Natural killer cell treated with Interleukin-12 subunit alpha and Interleukin-12 subunit beta and Interleukin-15 and Interleukin-18, amount 100 ng/mL, for 72 hours (primary cell): ENCODE measurements around the gene BEX1. TPM values are rescaled to one million over a fixed set of nuclear protein-coding genes. Genes with fewer than 3 reads are reported as not detected.
"Not testable (repeated sequence)": the region's sequence is repeated elsewhere in the genome, so short reads cannot be mapped to it uniquely, and the experiment has no call there.

Experiments used
- ATAC-seq, 2 donors: fragments of 150-1000 bp; cut with Tn5 transposase in 1 of 2; sonication (Bioruptor Pico), chemical (Tn5 transposase) in 1 of 2; 2 replicates each; pipeline ENCODE4 v1.10.0; 2021
- DNase-seq: peaks from one replicate; pipeline ENCODE4 v3.0.0; 2022; ENCODE audit warnings: low spot score
- H3K27ac Mint-ChIP-seq, 2 donors: 1 replicate in 1 of 2; 2 replicates in 1 of 2; pipeline ENCODE4 v1.8.0; 2022; ENCODE audit warnings: mixed read lengths in 2 of 2, mild to moderate bottlenecking in 1 of 2, moderate library complexity in 1 of 2
- H3K27me3 Mint-ChIP-seq, 2 donors: 1 replicate in 1 of 2; 2 replicates in 1 of 2; pipeline ENCODE4 v1.8.0; 2022; ENCODE audit warnings: mixed read lengths in 2 of 2
- H3K36me3 Mint-ChIP-seq: one replicate; pipeline ENCODE4 v1.8.0; 2022; ENCODE audit warnings: mixed read lengths
- H3K4me1 Mint-ChIP-seq, 2 donors: 1 replicate in 1 of 2; 2 replicates in 1 of 2; pipeline ENCODE4 v1.8.0; 2022; ENCODE audit warnings: low read depth in 2 of 2, mixed read lengths in 2 of 2, mild to moderate bottlenecking in 1 of 2
- H3K4me3 Mint-ChIP-seq: one replicate; pipeline ENCODE4 v1.8.0; 2022; ENCODE audit warnings: mixed read lengths
- H3K9me3 Mint-ChIP-seq: 2 replicates; pipeline ENCODE4 v1.8.0; 2022; ENCODE audit warnings: mixed read lengths
- total RNA-seq, 2 donors: library from RNA; stranded (reverse); gene quantifications; one replicate each; pipeline ENCODE4 v1.2.3, GENCODE V29; 2022

Gene BEX1
- total RNA-seq, 2 donors from 2014 or later: not detected

DNA sequence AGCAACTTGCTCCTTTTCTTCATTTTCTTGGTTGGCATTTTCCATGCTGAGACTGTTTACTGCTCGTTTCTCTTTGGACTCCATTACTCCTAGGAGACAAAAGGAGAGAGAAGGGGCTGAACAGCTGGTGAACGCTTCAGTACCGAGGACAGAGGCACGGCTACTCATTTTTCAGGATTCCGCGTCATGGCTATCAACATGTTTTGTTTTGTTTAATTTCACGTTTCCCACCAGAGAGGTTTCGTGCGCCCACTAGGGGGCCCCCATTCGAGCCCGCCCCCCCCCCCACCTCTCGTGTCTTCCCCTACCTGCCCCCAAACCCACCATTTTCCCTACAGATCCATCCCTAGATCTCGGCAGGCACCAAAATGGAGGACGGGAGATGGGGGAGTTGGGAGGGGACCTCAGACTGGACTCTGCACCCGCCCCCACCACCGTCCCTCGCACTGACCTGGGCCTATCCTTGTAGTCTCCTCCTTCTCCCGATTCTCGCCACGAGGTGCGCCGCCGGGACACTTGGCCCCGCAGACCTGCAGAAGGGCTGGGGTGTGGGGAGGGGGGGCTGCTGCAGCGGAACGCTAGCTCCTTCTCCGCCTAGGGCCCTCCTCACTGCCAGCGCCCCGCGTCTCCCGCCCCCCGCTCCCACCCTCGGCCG, 653 bp downstream of the BEX1 start:
- Mint-ChIP-seq H3K4me3 (no peak overlapping the region), H3K4me1 (no peaks in the 10 kb centered on the region), H3K27me3 (peaks cover 8 to 10% of the 10 kb centered on the region in 2 donors), H3K27ac (no peak overlapping the region), H3K36me3 (no peaks in the 10 kb centered on the region), H3K9me3 (no peaks in the 10 kb centered on the region)
- ATAC-seq (no peak), DNase-seq (no peak)

GRCh38 chrX:103061486-103061885, 2.5 kb downstream of the BEX1 start:
- no peaks in the 10 kb centered on the region for H3K4me1 Mint-ChIP-seq
- H3K4me3 Mint-ChIP-seq: no peak overlapping the region
- no peak overlapping the region for H3K27ac Mint-ChIP-seq
- DNase-seq: no peak
- H3K9me3 Mint-ChIP-seq: no peaks in the 10 kb centered on the region
- H3K27me3 Mint-ChIP-seq: peaks cover 15 to 18% of the 10 kb centered on the region in 2 donors
- no peak for ATAC-seq
- no peaks in the 10 kb centered on the region for H3K36me3 Mint-ChIP-seq

GRCh38 chrX:103056902-103057301, 7.1 kb downstream of the BEX1 start:
- Mint-ChIP-seq H3K4me1 (no peaks in the 10 kb centered on the region), H3K9me3 (no peaks in the 10 kb centered on the region), H3K36me3 (no peaks in the 10 kb centered on the region), H3K4me3 (no peak overlapping the region), H3K27ac (no peak overlapping the region), H3K27me3 (peaks cover 7 to 15% of the 10 kb centered on the region in 2 donors)
- ATAC-seq: no peak
- no peak for DNase-seq

GRCh38 chrX:103052625-103053024, 11.3 kb downstream of the BEX1 start:
- DNase-seq (no peak), ATAC-seq (no peak)
- H3K9me3 Mint-ChIP-seq: no peaks in the 10 kb centered on the region
- H3K27me3 Mint-ChIP-seq: peaks cover 16 to 22% of the 10 kb centered on the region in 2 donors
- H3K36me3 Mint-ChIP-seq: no peaks in the 10 kb centered on the region
- no peak overlapping the region for H3K27ac Mint-ChIP-seq
- H3K4me3 Mint-ChIP-seq: no peak overlapping the region
- H3K4me1 Mint-ChIP-seq: no peaks in the 10 kb centered on the region

- peaks cover 9 to 19% of the 10 kb centered on the region in 2 donors for H3K27me3 Mint-ChIP-seq
- peak in 1 of 2 donors; percentile 48 for ATAC-seq
- no peaks in the 10 kb centered on the region for H3K4me1 Mint-ChIP-seq
- no peak overlapping the region for H3K27ac Mint-ChIP-seq
- no peaks in the 10 kb centered on the region for H3K36me3 Mint-ChIP-seq
- no peak for DNase-seq
- H3K9me3 Mint-ChIP-seq: no peaks in the 10 kb centered on the region
- no peak overlapping the region for H3K4me3 Mint-ChIP-seq
These were observed 12.6 kb downstream of the BEX1 start for GRCh38 chrX:103051260-103051789.

DNA sequence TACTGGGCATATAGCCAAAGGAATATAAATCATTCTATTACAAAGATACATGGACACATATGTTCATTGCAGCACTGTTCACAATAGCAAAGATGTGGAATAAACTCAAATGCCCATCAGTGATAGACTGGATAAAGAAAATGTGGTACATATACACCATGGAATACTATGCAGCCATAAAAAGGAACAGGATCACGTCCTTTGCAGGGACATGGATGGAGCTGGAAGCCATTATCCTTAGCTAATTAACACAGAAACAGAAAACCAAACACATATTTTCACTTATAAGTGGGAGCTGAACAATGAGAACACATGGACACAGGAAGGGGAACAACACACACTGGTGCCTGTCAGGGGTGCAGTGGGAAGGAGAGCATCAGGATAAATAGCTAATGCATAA, 30.6 kb downstream of the BEX1 start:
- not testable (repeated sequence) for DNase-seq, ATAC-seq, H3K4me1 Mint-ChIP-seq, H3K27me3 Mint-ChIP-seq, H3K4me3 Mint-ChIP-seq, H3K9me3 Mint-ChIP-seq, H3K27ac Mint-ChIP-seq, H3K36me3 Mint-ChIP-seq

DNA sequence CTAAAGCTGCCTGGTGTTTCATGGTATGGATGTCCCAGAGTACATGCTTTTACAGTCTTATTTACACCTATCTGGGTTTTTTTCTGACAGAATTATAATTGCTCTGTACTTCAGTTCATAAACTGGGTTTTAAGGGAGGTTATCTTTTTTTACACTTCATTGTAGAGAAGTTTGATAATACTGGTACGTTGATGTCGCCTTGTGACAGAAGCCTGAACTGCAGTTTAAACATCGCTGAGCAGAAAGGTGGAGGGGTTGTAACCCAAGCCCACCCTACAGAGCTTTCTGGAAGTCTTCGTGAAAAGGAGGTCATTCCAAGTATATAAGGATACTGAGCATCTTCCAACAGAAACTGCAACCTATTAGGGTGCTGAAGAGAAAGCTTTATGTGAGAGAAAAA, 46.4 kb downstream of the BEX1 start:
- Mint-ChIP-seq H3K4me3 (no peak overlapping the region), H3K36me3 (no peaks in the 10 kb centered on the region), H3K27me3 (peaks cover 8 to 11% of the 10 kb centered on the region in 2 donors), H3K4me1 (no peaks in the 10 kb centered on the region), H3K9me3 (no peaks in the 10 kb centered on the region), H3K27ac (no peak overlapping the region)
- DNase-seq (no peak), ATAC-seq (no peak)

DNA sequence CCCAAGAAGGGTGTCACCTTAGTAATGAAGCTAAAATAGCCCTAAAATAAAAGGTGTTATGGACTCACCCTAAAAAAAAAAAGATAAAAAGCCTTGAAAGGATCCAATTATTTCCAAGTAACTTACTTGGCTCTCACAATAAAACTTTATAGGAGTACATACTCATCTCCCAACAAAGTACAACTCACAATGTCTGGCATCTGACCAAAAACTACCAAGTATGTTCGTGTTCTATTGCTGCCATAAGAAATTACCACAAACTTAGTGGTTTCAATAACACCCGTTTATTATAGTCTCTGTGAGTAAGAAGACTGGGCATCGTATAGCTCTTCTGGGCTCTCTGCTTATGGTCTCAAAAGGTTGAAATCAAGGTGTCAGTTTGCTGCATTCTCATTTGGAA, 51.0 kb downstream of the BEX1 start:
- Mint-ChIP-seq H3K4me3 (no peak overlapping the region), H3K36me3 (no peaks in the 10 kb centered on the region), H3K4me1 (no peaks in the 10 kb centered on the region), H3K27ac (no peak overlapping the region), H3K27me3 (peaks cover 0 to 6% of the 10 kb centered on the region in 2 donors), H3K9me3 (no peaks in the 10 kb centered on the region)
- ATAC-seq (no peak), DNase-seq (no peak)

Other genes starting within 250 kb of the BEX1 start
- 1 to 10 TPM in 1 of 2 donors, under 1 TPM in 1; 0.93 to 1.3 TPM for gene RAB40AL, start 126.9 kb downstream of the BEX1 start, total RNA-seq
- not detected for gene NXF3, start 29.0 kb upstream of the BEX1 start, total RNA-seq
- gene BEX4, start 150.9 kb upstream of the BEX1 start, total RNA-seq: 10 to 100 TPM in 1 of 2 donors, 1 to 10 TPM in 1; 2.9 to 13.4 TPM
- gene TCEAL8, start 191.0 kb upstream of the BEX1 start, total RNA-seq: 10 to 100 TPM; 14.4 to 24.7 TPM
- not detected for gene TCEAL5, start 212.6 kb upstream of the BEX1 start, total RNA-seq
- 1 to 10 TPM; 2.3 to 2.6 TPM for gene BEX2, start 246.8 kb upstream of the BEX1 start, total RNA-seq